ENCODE data around the gene HOXB8. TPM values are rescaled to one million over a fixed set of nuclear protein-coding genes. Genes with fewer than 3 reads are reported as not detected.
A peak's percentile ranks its signal among the peaks of the same experiment; 100 is the strongest.

The HOXB8 gene
- total RNA-seq, 3 donors from 2014 or later (not counting 1 experiment from before 2014, with no cell fraction given), result not detected

GRCh38 chr17:48564188-48565021 lies 50.7 kb downstream of the HOXB8 start:
- Mint-ChIP-seq H3K9me3 (no peaks in the 10 kb centered on the region), H3K27ac (no peak overlapping the region), H3K4me1 (peaks cover 15 to 20% of the 10 kb centered on the region in 2 donors), H3K4me3 (peak overlapping the region; percentile 21), H3K36me3 (no peaks in the 10 kb centered on the region), H3K27me3 (ENCODE audit: low read depth in 2 of 2) (peaks cover 0 to 8% of the 10 kb centered on the region in 2 donors)
- H3K36me3 ChIP-seq (ENCODE audit: control insufficient read depth, insufficient read depth, low read length), result no peaks in the 10 kb centered on the region
- no peaks in the 10 kb centered on the region for H3K9me3 ChIP-seq (ENCODE audit: control insufficient read depth, insufficient read depth, low read length)
- H3K27ac ChIP-seq (ENCODE audit: low read length), result no peak overlapping the region
- DNase-seq, result no peak
- H3K4me3 ChIP-seq (ENCODE audit: low read length), result no peak overlapping the region
- TF ChIP-seq CTCF (IDR thresholded peaks at IDR 0.05), result no peak
- H3K27me3 ChIP-seq (ENCODE audit: control insufficient read depth, insufficient read depth, low read length), result no peaks in the 10 kb centered on the region
- H3K4me1 ChIP-seq (ENCODE audit: control insufficient read depth, insufficient read depth, low read length), result peaks cover 18% of the 10 kb centered on the region
- ATAC-seq, result peak in 2 of 3 donors; percentile 34 to 51
- intact Hi-C loops (cut with micrococcal nuclease), result no loop called here
- WGBS (ENCODE audit: insufficient coverage), result 51% methylated on average over 73 of the region's 73 CpGs

GRCh38 chr17:48563867-48564187 lies 51.3 kb downstream of the HOXB8 start:
- no peaks in the 10 kb centered on the region for H3K9me3 ChIP-seq (ENCODE audit: control insufficient read depth, insufficient read depth, low read length)
- no peak for ATAC-seq
- H3K27me3 ChIP-seq (ENCODE audit: control insufficient read depth, insufficient read depth, low read length), result no peaks in the 10 kb centered on the region
- no peak overlapping the region for H3K27ac ChIP-seq (ENCODE audit: low read length)
- peaks cover 15 to 17% of the 10 kb centered on the region in 2 donors for H3K4me1 Mint-ChIP-seq
- H3K36me3 ChIP-seq (ENCODE audit: control insufficient read depth, insufficient read depth, low read length), result no peaks in the 10 kb centered on the region
- 87% methylated on average over 10 of the region's 10 CpGs for WGBS (ENCODE audit: insufficient coverage)
- TF ChIP-seq CTCF (IDR thresholded peaks at IDR 0.05), result no peak
- H3K27ac Mint-ChIP-seq, result no peak overlapping the region
- H3K27me3 Mint-ChIP-seq (ENCODE audit: low read depth in 2 of 2), result peaks cover 0 to 3% of the 10 kb centered on the region in 2 donors
- peak overlapping the region; percentile 57 for H3K4me3 Mint-ChIP-seq
- H3K36me3 Mint-ChIP-seq, result no peaks in the 10 kb centered on the region
- H3K4me3 ChIP-seq (ENCODE audit: low read length), result no peak overlapping the region
- no peaks in the 10 kb centered on the region for H3K9me3 Mint-ChIP-seq
- intact Hi-C loops (cut with micrococcal nuclease), result no loop called here
- peaks cover 16% of the 10 kb centered on the region for H3K4me1 ChIP-seq (ENCODE audit: control insufficient read depth, insufficient read depth, low read length)
- no peak for DNase-seq

- H3K9me3 Mint-ChIP-seq, result no peaks in the 10 kb centered on the region
- intact Hi-C loops (cut with micrococcal nuclease), result no loop called here
- H3K36me3 Mint-ChIP-seq, result no peaks in the 10 kb centered on the region
- DNase-seq (no peak), ATAC-seq (no peak)
- H3K4me1 Mint-ChIP-seq, result peaks cover 15 to 17% of the 10 kb centered on the region in 2 donors
- Histone ChIP-seq H3K4me3 (ENCODE audit: low read length) (no peak overlapping the region), H3K27me3 (ENCODE audit: control insufficient read depth, insufficient read depth, low read length) (no peaks in the 10 kb centered on the region), H3K36me3 (ENCODE audit: control insufficient read depth, insufficient read depth, low read length) (no peaks in the 10 kb centered on the region), H3K9me3 (ENCODE audit: control insufficient read depth, insufficient read depth, low read length) (no peaks in the 10 kb centered on the region), H3K27ac (ENCODE audit: low read length) (no peak overlapping the region), H3K4me1 (ENCODE audit: control insufficient read depth, insufficient read depth, low read length) (peaks cover 16% of the 10 kb centered on the region)
- no peak overlapping the region for H3K27ac Mint-ChIP-seq
- no peak for TF ChIP-seq CTCF (IDR thresholded peaks at IDR 0.05)
- peak overlapping the region; percentile 57 for H3K4me3 Mint-ChIP-seq
- 98% methylated on average over 5 of the region's 6 CpGs for WGBS (ENCODE audit: insufficient coverage)
- peaks cover 0 to 6% of the 10 kb centered on the region in 2 donors for H3K27me3 Mint-ChIP-seq (ENCODE audit: low read depth in 2 of 2)
Measured at GRCh38 chr17:48563385-48563838, 51.7 kb downstream of the HOXB8 start.
